H9 (cell line): Measurements from ENCODE around the gene PRKAR2A. TPM values are rescaled to one million over a fixed set of nuclear protein-coding genes. Genes with fewer than 3 reads are reported as not detected.

Experiments used
- DNase-seq: peaks from one replicate; pipeline ENCODE4 v3.0.0-alpha.2; 2017
- H2AFZ ChIP-seq: one replicate; pipeline ENCODE4 v1.6.1; 2013; ENCODE audit warnings: mild to moderate bottlenecking, low read length, control low read depth, moderate library complexity
- H2AK5ac ChIP-seq: 2 replicates; pipeline ENCODE4 v1.6.1; 2013; ENCODE audit warnings: low read length, control low read depth, mixed read lengths; ENCODE audit not compliant: insufficient read length
- H2BK120ac ChIP-seq: one replicate; pipeline ENCODE4 v1.6.1; 2013; ENCODE audit warnings: low read depth, mild to moderate bottlenecking, low read length, control low read depth, inconsistent platforms; ENCODE audit not compliant: poor library complexity, severe bottlenecking
- H2BK12ac ChIP-seq: 2 replicates; pipeline ENCODE4 v1.6.1; 2013; ENCODE audit warnings: low read length, control low read depth, mixed read lengths, low read depth; ENCODE audit not compliant: insufficient read length
- H2BK15ac ChIP-seq: 2 replicates; pipeline ENCODE4 v1.6.1; 2013; ENCODE audit warnings: low read depth, low read length, control low read depth
- H2BK20ac ChIP-seq: one replicate; pipeline ENCODE4 v1.6.1; 2013; ENCODE audit warnings: low read depth, mild to moderate bottlenecking, low read length, control low read depth, inconsistent platforms; ENCODE audit not compliant: poor library complexity, severe bottlenecking
- H2BK5ac ChIP-seq: 2 replicates; pipeline ENCODE4 v1.6.1; 2013; ENCODE audit warnings: low read length, control low read depth, mixed read lengths; ENCODE audit not compliant: insufficient read length
- H3K14ac ChIP-seq: 2 replicates; pipeline ENCODE4 v1.6.1; 2013; ENCODE audit warnings: low read length, control low read depth; ENCODE audit not compliant: insufficient read depth
- H3K18ac ChIP-seq: 2 replicates; pipeline ENCODE4 v1.6.1; 2013; ENCODE audit warnings: low read depth, mild to moderate bottlenecking, mixed read lengths, low read length, control low read depth; ENCODE audit not compliant: insufficient read length
- H3K23ac ChIP-seq: 2 replicates; pipeline ENCODE4 v1.6.1; 2013; ENCODE audit warnings: low read length, control low read depth, mixed read lengths, low read depth; ENCODE audit not compliant: insufficient read length
- H3K23me2 ChIP-seq: 2 replicates; pipeline ENCODE4 v1.6.1; 2013; ENCODE audit warnings: low read depth, mild to moderate bottlenecking, mixed read lengths, low read length, control low read depth; ENCODE audit not compliant: insufficient read length, poor library complexity, severe bottlenecking
- H3K27ac ChIP-seq: 2 replicates; pipeline ENCODE4 v1.5.1; 2013; ENCODE audit warnings: low read length, control low read depth, mixed read lengths, low read depth; ENCODE audit not compliant: insufficient read length
- H3K27me3 ChIP-seq: 2 replicates; pipeline ENCODE4 v1.6.1; 2013; ENCODE audit warnings: low read length, control low read depth, inconsistent platforms; ENCODE audit not compliant: insufficient read depth
- H3K4ac ChIP-seq: 2 replicates; pipeline ENCODE4 v1.6.1; 2013; ENCODE audit warnings: low read depth, mild to moderate bottlenecking, control low read depth, inconsistent platforms, low read length, moderate library complexity
- H3K4me1 ChIP-seq: 2 replicates; pipeline ENCODE4 v1.6.1; 2013; ENCODE audit warnings: low read length, control low read depth, inconsistent platforms; ENCODE audit not compliant: insufficient read depth
- H3K4me2 ChIP-seq: 2 replicates; pipeline ENCODE4 v1.6.1; 2013; ENCODE audit warnings: low read length, control low read depth, mixed read lengths; ENCODE audit not compliant: insufficient read length, insufficient read depth
- H3K56ac ChIP-seq: 2 replicates; pipeline ENCODE4 v1.6.1; 2013; ENCODE audit warnings: low read depth, mild to moderate bottlenecking, mixed read lengths, low read length, control low read depth; ENCODE audit not compliant: insufficient read length
- H3K79me1 ChIP-seq: 2 replicates; pipeline ENCODE4 v1.6.1; 2013; ENCODE audit warnings: low read depth, mild to moderate bottlenecking, moderate library complexity, low read length, control low read depth, inconsistent platforms; ENCODE audit not compliant: insufficient read depth, poor library complexity, severe bottlenecking
- H3K79me2 ChIP-seq: 2 replicates; pipeline ENCODE4 v1.6.1; 2013; ENCODE audit warnings: low read length, control low read depth, inconsistent platforms; ENCODE audit not compliant: insufficient read depth
- H3K9ac ChIP-seq: 2 replicates; pipeline ENCODE4 v1.6.1; 2013; ENCODE audit warnings: low read length, control low read depth, mixed read lengths; ENCODE audit not compliant: insufficient read length; ENCODE audit errors: extremely low read depth
- H3K9me3 ChIP-seq: one replicate; pipeline ENCODE4 v1.6.1; 2013; ENCODE audit warnings: low read depth, low read length, inconsistent platforms; ENCODE audit not compliant: control insufficient read depth
- H3T11ph ChIP-seq: one replicate; pipeline ENCODE4 v1.6.1; 2013; ENCODE audit warnings: mild to moderate bottlenecking, low read length, control low read depth, inconsistent platforms
- H4K20me1 ChIP-seq: one replicate; pipeline ENCODE4 v1.6.1; 2013; ENCODE audit not compliant: control insufficient read depth, insufficient read length, insufficient read depth
- H4K5ac ChIP-seq: 2 replicates; pipeline ENCODE4 v1.6.1; 2013; ENCODE audit warnings: low read depth, mild to moderate bottlenecking, mixed read lengths, low read length, control low read depth; ENCODE audit not compliant: insufficient read length
- H4K8ac ChIP-seq: replicated peaks from 2 replicates; pipeline ENCODE4 v1.6.1; 2013; ENCODE audit warnings: low read length, control low read depth, mixed read lengths, low read depth; ENCODE audit not compliant: insufficient read length
- H4K91ac ChIP-seq: 2 replicates; pipeline ENCODE4 v1.6.1; 2013; ENCODE audit warnings: low read depth, mild to moderate bottlenecking, moderate library complexity, mixed read lengths, low read length, control low read depth; ENCODE audit not compliant: insufficient read length
- H3K27ac Mint-ChIP-seq, 3 experiments: 2 replicates in 2 of 3; 3 replicates in 1 of 3; pipeline ENCODE4 v1.8.0; 2020 to 2021; ENCODE audit warnings: mixed read lengths in 3 of 3, mild to moderate bottlenecking in 1 of 3, moderate library complexity in 1 of 3
- H3K27me3 Mint-ChIP-seq: 2 replicates; pipeline ENCODE4 v1.8.0; 2021; ENCODE audit warnings: low read depth, mild to moderate bottlenecking, moderate library complexity, mixed read lengths
- H3K36me3 Mint-ChIP-seq, 3 experiments: 2 replicates in 2 of 3; 3 replicates in 1 of 3; pipeline ENCODE4 v1.8.0; 2020 to 2021; ENCODE audit warnings: low read depth in 3 of 3, mixed read lengths in 3 of 3; ENCODE audit not compliant: insufficient read depth in 1 of 3
- H3K4me1 Mint-ChIP-seq, 2 experiments: 2 replicates each; pipeline ENCODE4 v1.8.0; 2020; ENCODE audit warnings: mixed read lengths in 2 of 2
- H3K4me3 Mint-ChIP-seq, 2 experiments: 2 replicates in 1 of 2; 3 replicates in 1 of 2; pipeline ENCODE4 v1.8.0; 2020 to 2021; ENCODE audit warnings: mild to moderate bottlenecking in 2 of 2, mixed read lengths in 2 of 2, moderate library complexity in 1 of 2
- H3K9me3 Mint-ChIP-seq, 2 experiments: 2 replicates in 1 of 2; 3 replicates in 1 of 2; pipeline ENCODE4 v1.8.0; 2020; ENCODE audit warnings: mild to moderate bottlenecking in 2 of 2, mixed read lengths in 2 of 2, moderate library complexity in 1 of 2
- WGBS: extraction: QIAGEN DNeasy Blood & Tissue Kit; methylation state at CpG from one replicate; pipeline ENCODE4 v1.1.7; 2013; ENCODE audit warnings: missing lambda C conversion rate, low lambda C conversion rate, mixed read lengths; ENCODE audit not compliant: insufficient read length; ENCODE audit errors: extremely low coverage; 5-methylcytosine and 5-hydroxymethylcytosine counted together
- total RNA-seq: library from RNA; stranded (reverse); gene quantifications from 2 replicates; pipeline ENCODE4 v1.2.1, GENCODE V29; 2021
- TF ChIP-seq, protein P1 (sequence below): fragments of 200-600 bp; sonication (generic); conservative IDR thresholded peaks from 3 replicates; pipeline ENCODE4 v1.8.0; 2021; ENCODE audit warnings: antibody characterized with exemption, mild to moderate bottlenecking

PRKAR2A gene
- total RNA-seq, 1 experiment from 2014 or later: 39.1 TPM

DNA sequence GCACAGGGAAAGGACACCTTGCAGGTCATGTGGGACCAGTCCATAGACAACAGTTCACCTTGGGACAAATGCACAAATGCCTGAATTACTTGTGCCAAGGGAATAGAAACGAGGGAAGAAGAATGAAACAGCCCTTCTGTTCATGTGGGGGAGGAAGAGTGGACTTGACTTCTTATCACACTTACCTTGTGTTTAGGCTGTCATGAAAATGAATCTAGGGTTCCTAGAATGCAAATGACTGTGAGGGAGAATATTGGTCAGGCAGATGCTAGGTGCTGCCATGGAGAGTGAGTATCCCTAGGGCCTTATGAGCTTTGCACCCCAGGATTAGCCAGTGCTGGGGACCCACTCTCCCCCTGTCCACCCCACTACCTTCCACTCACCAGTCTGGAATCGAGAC lies 11.0 kb upstream of the PRKAR2A start:
- Histone ChIP-seq H3K56ac (no peak overlapping the region), H3T11ph (no peak overlapping the region), H4K5ac (no peak overlapping the region), H2BK20ac (no peak overlapping the region), H3K27ac (no peak overlapping the region), H3K79me2 (no peaks in the 10 kb centered on the region), H2AK5ac (no peak overlapping the region), H3K9me3 (no peaks in the 10 kb centered on the region), H4K20me1 (no peaks in the 10 kb centered on the region), H3K4me1 (no peaks in the 10 kb centered on the region), H2BK15ac (no peak overlapping the region), H2AFZ (no peak overlapping the region), H3K23ac (no peak overlapping the region), H2BK5ac (no peak overlapping the region), H2BK12ac (no peak overlapping the region), H3K9ac (no peak overlapping the region), H2BK120ac (no peak overlapping the region), H3K4me2 (no peak overlapping the region), H4K91ac (no peak overlapping the region), H4K8ac (no peak overlapping the region), H3K14ac (no peak overlapping the region; the same call in 1 of the 2 replicates), H3K23me2 (no peaks in the 10 kb centered on the region), H3K27me3 (no peaks in the 10 kb centered on the region), H3K4ac (no peak overlapping the region), H3K79me1 (no peaks in the 10 kb centered on the region), H3K18ac (no peak overlapping the region)
- Mint-ChIP-seq H3K27ac (no peak overlapping the region), H3K4me1 (peaks cover 2 to 5% of the 10 kb centered on the region in 2 experiments; a peak in 3 of 4 replicates), H3K27me3 (no peaks in the 10 kb centered on the region), H3K9me3 (no peaks in the 10 kb centered on the region), H3K4me3 (no peak overlapping the region), H3K36me3 (no peaks in the 10 kb centered on the region; a peak in 1 of 7 replicates)
- DNase-seq: no peak
- no CpG with 5 or more reads among the region's 2 CpGs for WGBS
- TF ChIP-seq, protein P1, sequence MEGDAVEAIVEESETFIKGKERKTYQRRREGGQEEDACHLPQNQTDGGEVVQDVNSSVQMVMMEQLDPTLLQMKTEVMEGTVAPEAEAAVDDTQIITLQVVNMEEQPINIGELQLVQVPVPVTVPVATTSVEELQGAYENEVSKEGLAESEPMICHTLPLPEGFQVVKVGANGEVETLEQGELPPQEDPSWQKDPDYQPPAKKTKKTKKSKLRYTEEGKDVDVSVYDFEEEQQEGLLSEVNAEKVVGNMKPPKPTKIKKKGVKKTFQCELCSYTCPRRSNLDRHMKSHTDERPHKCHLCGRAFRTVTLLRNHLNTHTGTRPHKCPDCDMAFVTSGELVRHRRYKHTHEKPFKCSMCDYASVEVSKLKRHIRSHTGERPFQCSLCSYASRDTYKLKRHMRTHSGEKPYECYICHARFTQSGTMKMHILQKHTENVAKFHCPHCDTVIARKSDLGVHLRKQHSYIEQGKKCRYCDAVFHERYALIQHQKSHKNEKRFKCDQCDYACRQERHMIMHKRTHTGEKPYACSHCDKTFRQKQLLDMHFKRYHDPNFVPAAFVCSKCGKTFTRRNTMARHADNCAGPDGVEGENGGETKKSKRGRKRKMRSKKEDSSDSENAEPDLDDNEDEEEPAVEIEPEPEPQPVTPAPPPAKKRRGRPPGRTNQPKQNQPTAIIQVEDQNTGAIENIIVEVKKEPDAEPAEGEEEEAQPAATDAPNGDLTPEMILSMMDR: no peak
